Measurements from ENCODE around the gene TKTL2.

GRCh38 chr4:163505374-163505773 is 31.8 kb upstream of the TKTL2 start:
- TF ChIP-seq CTCF (IDR thresholded peaks at IDR 0.05), result no peak
- no peak for TF ChIP-seq POLR2A (IDR thresholded peaks at IDR 0.05)

Measured in testis (tissue), 2 donors.